ENCODE data around the gene PYROXD2. TPM values are rescaled to one million over a fixed set of nuclear protein-coding genes. Genes with fewer than 3 reads are reported as not detected.

The PYROXD2 gene
- total RNA-seq, 1 donor from 2014 or later, result 5.5 TPM

DNA sequence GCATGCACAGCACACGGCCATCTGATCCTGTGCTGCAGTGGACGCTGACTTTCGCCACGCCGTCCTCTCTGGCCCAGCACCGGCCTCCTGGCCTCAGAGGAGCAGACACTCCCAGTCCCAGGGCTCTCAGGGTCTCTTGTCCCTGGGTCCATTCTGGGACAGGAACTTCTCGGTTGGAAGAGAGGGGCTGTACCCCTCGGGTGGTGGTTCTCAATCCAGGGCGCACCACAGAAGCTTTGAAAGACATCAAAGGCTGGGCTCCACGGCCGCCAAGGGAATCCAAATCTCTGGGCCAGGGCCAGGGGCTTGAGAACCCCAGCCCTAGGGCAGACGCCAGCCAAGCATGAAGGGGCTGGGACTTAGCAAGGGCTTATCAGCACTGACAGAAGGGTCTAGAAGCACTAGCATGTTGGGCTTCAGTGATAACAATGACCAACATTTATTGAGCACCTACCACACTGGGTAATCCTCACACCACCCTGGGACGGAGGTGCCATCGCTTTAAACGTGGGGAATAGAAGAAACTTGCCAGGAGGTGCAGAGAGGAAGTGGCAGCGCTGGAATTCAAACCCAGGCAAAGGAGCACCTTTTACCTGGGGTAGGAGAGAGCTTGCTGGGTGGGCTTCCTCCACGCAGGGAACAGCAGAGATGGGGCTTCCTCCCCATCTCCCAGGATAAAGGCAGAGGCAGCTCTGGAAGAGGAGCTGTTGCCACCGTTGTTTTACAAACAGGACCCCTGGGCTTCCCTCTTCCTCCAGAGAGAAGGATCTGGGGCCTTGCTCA, 1.8 kb upstream of the PYROXD2 start:
- H3K4me3 Mint-ChIP-seq (ENCODE audit: unreplicated experiment), result no peak overlapping the region
- H3K4me1 Mint-ChIP-seq (ENCODE audit: low read depth, unreplicated experiment), result peaks cover 4% of the 10 kb centered on the region
- no peak for DNase-seq
- peaks cover 5% of the 10 kb centered on the region for H3K27me3 Mint-ChIP-seq (ENCODE audit: unreplicated experiment)
- H3K27ac Mint-ChIP-seq (ENCODE audit: unreplicated experiment), result no peak overlapping the region
- peaks cover 2% of the 10 kb centered on the region for H3K9me3 Mint-ChIP-seq (ENCODE audit: unreplicated experiment)
- no peak for TF ChIP-seq CTCF (IDR thresholded peaks at IDR 0.05; ENCODE audit: partially characterized antibody, unreplicated experiment)
- no peaks in the 10 kb centered on the region for H3K36me3 Mint-ChIP-seq (ENCODE audit: unreplicated experiment)

GRCh38 chr10:98415731-98416119, 743 bp upstream of the PYROXD2 start:
- Mint-ChIP-seq H3K36me3 (ENCODE audit: unreplicated experiment) (no peaks in the 10 kb centered on the region), H3K27ac (ENCODE audit: unreplicated experiment) (no peak overlapping the region), H3K27me3 (ENCODE audit: unreplicated experiment) (peaks cover 5% of the 10 kb centered on the region), H3K4me1 (ENCODE audit: low read depth, unreplicated experiment) (peaks cover under 1% of the 10 kb centered on the region), H3K4me3 (ENCODE audit: unreplicated experiment) (no peak overlapping the region), H3K9me3 (ENCODE audit: unreplicated experiment) (peaks cover 2% of the 10 kb centered on the region)
- no peak for TF ChIP-seq CTCF (IDR thresholded peaks at IDR 0.05; ENCODE audit: partially characterized antibody, unreplicated experiment)
- DNase-seq, result no peak

- no peak for DNase-seq
- no peak for TF ChIP-seq CTCF (IDR thresholded peaks at IDR 0.05; ENCODE audit: partially characterized antibody, unreplicated experiment)
- Mint-ChIP-seq H3K36me3 (ENCODE audit: unreplicated experiment) (no peaks in the 10 kb centered on the region), H3K27me3 (ENCODE audit: unreplicated experiment) (peaks cover 5% of the 10 kb centered on the region), H3K27ac (ENCODE audit: unreplicated experiment) (peak overlapping the region; percentile 82), H3K4me1 (ENCODE audit: low read depth, unreplicated experiment) (no peaks in the 10 kb centered on the region), H3K9me3 (ENCODE audit: unreplicated experiment) (peaks cover 2% of the 10 kb centered on the region), H3K4me3 (ENCODE audit: unreplicated experiment) (peak overlapping the region; percentile 83)
Observed at GRCh38 chr10:98414578-98414931, 427 bp downstream of the PYROXD2 start.

- no peak for TF ChIP-seq CTCF (IDR thresholded peaks at IDR 0.05; ENCODE audit: partially characterized antibody, unreplicated experiment)
- Mint-ChIP-seq H3K4me3 (ENCODE audit: unreplicated experiment) (no peak overlapping the region), H3K4me1 (ENCODE audit: low read depth, unreplicated experiment) (no peaks in the 10 kb centered on the region), H3K36me3 (ENCODE audit: unreplicated experiment) (no peaks in the 10 kb centered on the region), H3K27me3 (ENCODE audit: unreplicated experiment) (peaks cover 6% of the 10 kb centered on the region), H3K27ac (ENCODE audit: unreplicated experiment) (no peak overlapping the region), H3K9me3 (ENCODE audit: unreplicated experiment) (peaks cover 2% of the 10 kb centered on the region)
- DNase-seq, result no peak
Observed at GRCh38 chr10:98411768-98412167, 3.2 kb downstream of the PYROXD2 start.

GRCh38 chr10:98411166-98411565, 3.8 kb downstream of the PYROXD2 start:
- Mint-ChIP-seq H3K36me3 (ENCODE audit: unreplicated experiment) (no peaks in the 10 kb centered on the region), H3K9me3 (ENCODE audit: unreplicated experiment) (peaks cover under 1% of the 10 kb centered on the region), H3K4me3 (ENCODE audit: unreplicated experiment) (no peak overlapping the region), H3K4me1 (ENCODE audit: low read depth, unreplicated experiment) (peaks cover 1% of the 10 kb centered on the region), H3K27ac (ENCODE audit: unreplicated experiment) (no peak overlapping the region), H3K27me3 (ENCODE audit: unreplicated experiment) (peaks cover 6% of the 10 kb centered on the region)
- DNase-seq, result no peak
- no peak for TF ChIP-seq CTCF (IDR thresholded peaks at IDR 0.05; ENCODE audit: partially characterized antibody, unreplicated experiment)

Measured in glutamatergic neuron (in vitro differentiated cells).